Lower lobe of right lung (tissue), 2 donors: ENCODE measurements around the gene PRRT3. TPM values are rescaled to one million over a fixed set of nuclear protein-coding genes. Genes with fewer than 3 reads are reported as not detected.

ENCODE experiments used
- ATAC-seq, 2 donors: fragments of 200-7000 bp; cut with Tn5 transposase; one replicate each; pipeline ENCODE4 v1.9.1; 2020 to 2022; ENCODE audit warnings: mild to moderate bottlenecking in 2 of 2, moderate library complexity in 2 of 2
- DNase-seq: peaks from one replicate; pipeline ENCODE4 v3.0.0-alpha.2; 2020
- H3K27ac ChIP-seq: fragments of 200-600 bp; one replicate; pipeline ENCODE4 v1.8.0; 2022
- H3K27me3 ChIP-seq: fragments of 200-600 bp; one replicate; pipeline ENCODE4 v1.8.0; 2022; ENCODE audit warnings: low read depth
- H3K36me3 ChIP-seq: fragments of 200-600 bp; one replicate; pipeline ENCODE4 v1.8.0; 2022; ENCODE audit warnings: mild to moderate bottlenecking
- H3K4me1 ChIP-seq: fragments of 200-600 bp; one replicate; pipeline ENCODE4 v1.8.0; 2022
- H3K4me3 ChIP-seq: fragments of 200-600 bp; one replicate; pipeline ENCODE4 v1.8.0; 2022; ENCODE audit warnings: mild to moderate bottlenecking
- H3K9me3 ChIP-seq: fragments of 200-600 bp; one replicate; pipeline ENCODE4 v1.8.0; 2022
- intact Hi-C: fragments of 100-400 bp; cut with DNase I; formaldehyde crosslinking; loops from one replicate; pipeline ENCODE4 v1.11.0; 2022
- total RNA-seq: library from RNA; stranded (reverse); fragmentation: NEBNext Ultra II Directional; extraction: Animal tissue kit (Norgen Biotek cat#: 25700); gene quantifications from one replicate; pipeline ENCODE4 v1.2.1, GENCODE V29; 2021
- TF ChIP-seq, protein P1 (sequence below): fragments of 200-600 bp; IDR thresholded peaks from one replicate; pipeline ENCODE4 v1.8.0; 2022; ENCODE audit warnings: antibody characterized with exemption, mild to moderate bottlenecking
- donor health status: DM: no; HTN: yes; CAD: no; lungs with severe emphysema.

The PRRT3 gene
- total RNA-seq, 1 donor from 2014 or later, result 2.1 TPM

DNA sequence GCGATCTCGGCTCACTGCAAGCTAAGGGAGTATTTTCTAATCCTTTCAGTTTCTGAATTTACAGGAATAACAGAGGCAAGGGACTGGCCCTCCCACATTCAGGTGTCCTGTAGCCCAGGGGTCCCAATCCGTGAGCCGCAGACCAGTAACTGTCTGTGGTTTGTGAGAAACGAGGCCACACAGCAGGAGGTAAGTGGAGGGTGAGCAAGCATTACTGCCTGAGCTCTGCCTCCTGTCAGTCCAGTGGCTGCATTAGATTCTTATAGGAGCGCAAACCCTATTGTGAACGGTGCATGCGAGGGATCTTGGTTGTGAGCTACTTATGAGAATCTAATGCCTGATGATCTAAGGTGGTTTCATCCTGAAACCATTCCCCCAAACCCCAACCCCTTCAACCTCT lies 40.3 kb downstream of the PRRT3 start:
- Histone ChIP-seq H3K27ac (no peak overlapping the region), H3K36me3 (no peaks in the 10 kb centered on the region), H3K9me3 (no peaks in the 10 kb centered on the region), H3K4me3 (no peak overlapping the region), H3K4me1 (peaks cover 41% of the 10 kb centered on the region), H3K27me3 (no peaks in the 10 kb centered on the region)
- intact Hi-C loops, result no loop called here
- TF ChIP-seq, protein P1, sequence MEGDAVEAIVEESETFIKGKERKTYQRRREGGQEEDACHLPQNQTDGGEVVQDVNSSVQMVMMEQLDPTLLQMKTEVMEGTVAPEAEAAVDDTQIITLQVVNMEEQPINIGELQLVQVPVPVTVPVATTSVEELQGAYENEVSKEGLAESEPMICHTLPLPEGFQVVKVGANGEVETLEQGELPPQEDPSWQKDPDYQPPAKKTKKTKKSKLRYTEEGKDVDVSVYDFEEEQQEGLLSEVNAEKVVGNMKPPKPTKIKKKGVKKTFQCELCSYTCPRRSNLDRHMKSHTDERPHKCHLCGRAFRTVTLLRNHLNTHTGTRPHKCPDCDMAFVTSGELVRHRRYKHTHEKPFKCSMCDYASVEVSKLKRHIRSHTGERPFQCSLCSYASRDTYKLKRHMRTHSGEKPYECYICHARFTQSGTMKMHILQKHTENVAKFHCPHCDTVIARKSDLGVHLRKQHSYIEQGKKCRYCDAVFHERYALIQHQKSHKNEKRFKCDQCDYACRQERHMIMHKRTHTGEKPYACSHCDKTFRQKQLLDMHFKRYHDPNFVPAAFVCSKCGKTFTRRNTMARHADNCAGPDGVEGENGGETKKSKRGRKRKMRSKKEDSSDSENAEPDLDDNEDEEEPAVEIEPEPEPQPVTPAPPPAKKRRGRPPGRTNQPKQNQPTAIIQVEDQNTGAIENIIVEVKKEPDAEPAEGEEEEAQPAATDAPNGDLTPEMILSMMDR, result no peak
- ATAC-seq (no peak), DNase-seq (no peak)

DNA sequence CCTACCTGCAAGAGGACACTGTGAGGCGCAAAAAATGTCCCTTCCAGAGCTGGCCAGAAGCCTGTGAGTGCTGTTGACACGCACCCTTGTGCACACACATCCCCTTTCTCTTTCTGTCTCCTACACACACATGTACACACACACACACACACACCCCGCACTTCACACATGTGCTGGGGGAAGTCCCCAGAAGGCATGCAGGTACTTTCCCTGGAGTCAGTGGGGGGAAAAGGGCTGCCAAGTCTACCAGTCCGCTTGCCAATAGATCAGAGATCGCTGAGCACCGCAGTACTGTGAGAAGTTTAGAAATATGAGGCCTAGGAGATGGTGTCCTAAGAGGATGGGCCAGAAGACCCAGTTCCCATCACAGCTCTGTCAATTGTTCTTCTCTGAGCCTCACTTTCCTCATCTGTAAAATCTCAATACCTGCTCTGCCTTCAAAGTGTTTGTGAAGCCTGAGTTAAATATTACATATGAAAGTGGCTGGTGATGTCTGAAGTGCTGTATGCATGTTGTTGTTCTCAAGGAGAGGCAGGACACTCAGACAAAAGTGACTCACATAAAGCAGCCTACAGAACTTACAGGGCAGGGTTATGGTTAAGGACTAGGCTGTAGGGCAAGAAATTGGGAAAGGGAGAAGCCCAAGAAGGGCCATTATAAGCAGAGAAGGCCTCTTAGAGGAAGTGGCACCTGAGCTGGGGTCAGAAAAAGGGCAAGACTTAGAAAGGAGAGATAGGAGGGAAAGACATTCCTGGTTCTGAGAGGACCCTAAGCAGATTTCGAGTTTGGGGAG lies 42.8 kb downstream of the PRRT3 start:
- no peaks in the 10 kb centered on the region for H3K27me3 ChIP-seq
- H3K36me3 ChIP-seq, result no peaks in the 10 kb centered on the region
- intact Hi-C loops, result no loop called here
- H3K4me3 ChIP-seq, result no peak overlapping the region
- H3K27ac ChIP-seq, result no peak overlapping the region
- DNase-seq, result no peak
- TF ChIP-seq, protein P1, result no peak
- H3K9me3 ChIP-seq, result no peaks in the 10 kb centered on the region
- H3K4me1 ChIP-seq, result peaks cover 28% of the 10 kb centered on the region
- ATAC-seq, result peak; percentile 86 to 92

DNA sequence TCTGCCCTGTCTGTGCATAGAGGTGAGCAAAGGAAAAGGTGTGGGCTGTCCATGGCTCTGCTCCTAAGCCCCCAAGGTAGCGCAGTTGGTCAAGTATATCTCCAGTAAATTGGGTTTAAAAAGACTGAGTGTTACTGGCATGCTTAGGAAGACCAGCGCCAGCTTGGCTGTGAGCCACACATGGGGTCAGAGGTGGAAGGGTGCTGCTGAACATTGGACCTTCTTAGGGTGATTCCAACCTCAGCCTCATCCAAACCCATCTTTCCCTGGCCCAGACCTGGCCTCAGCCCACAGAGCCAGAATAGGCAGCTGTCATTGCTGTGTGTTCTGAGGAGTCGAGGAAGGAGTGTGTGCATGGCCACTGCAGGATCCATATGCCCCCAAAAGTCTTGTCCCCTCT lies 43.9 kb downstream of the PRRT3 start:
- H3K27ac ChIP-seq, result no peak overlapping the region
- H3K27me3 ChIP-seq, result no peaks in the 10 kb centered on the region
- DNase-seq (no peak), ATAC-seq (no peak)
- TF ChIP-seq, protein P1, result no peak
- intact Hi-C loops, result no loop called here
- no peaks in the 10 kb centered on the region for H3K36me3 ChIP-seq
- no peaks in the 10 kb centered on the region for H3K9me3 ChIP-seq
- H3K4me1 ChIP-seq, result peaks cover 29% of the 10 kb centered on the region
- H3K4me3 ChIP-seq, result no peak overlapping the region

DNA sequence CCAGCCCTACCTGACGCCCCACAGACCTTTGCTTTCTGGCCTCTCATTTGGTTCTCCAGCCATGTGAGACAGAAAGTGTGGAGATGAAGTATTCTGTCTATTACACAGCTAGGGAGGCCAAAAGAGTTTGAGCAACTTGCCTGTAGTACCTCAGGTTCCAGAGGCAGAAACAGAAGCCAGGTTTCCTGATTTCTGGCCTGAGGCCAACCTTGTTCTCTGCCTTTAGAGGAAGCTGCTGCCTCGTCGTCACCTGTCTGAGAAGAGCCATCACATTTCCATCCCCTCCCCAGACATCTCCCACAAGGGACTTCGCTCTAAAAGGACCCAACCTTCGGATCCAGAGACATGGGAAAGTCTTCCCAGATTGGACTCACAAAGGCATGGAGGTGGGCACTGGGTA lies 45.7 kb downstream of the PRRT3 start:
- DNase-seq, result no peak
- Histone ChIP-seq H3K36me3 (no peaks in the 10 kb centered on the region), H3K9me3 (no peaks in the 10 kb centered on the region), H3K4me1 (peaks cover 32% of the 10 kb centered on the region), H3K27ac (no peak overlapping the region), H3K4me3 (no peak overlapping the region), H3K27me3 (no peaks in the 10 kb centered on the region)
- intact Hi-C loops, result no loop called here
- TF ChIP-seq, protein P1, result no peak
- ATAC-seq, result no peak

DNA sequence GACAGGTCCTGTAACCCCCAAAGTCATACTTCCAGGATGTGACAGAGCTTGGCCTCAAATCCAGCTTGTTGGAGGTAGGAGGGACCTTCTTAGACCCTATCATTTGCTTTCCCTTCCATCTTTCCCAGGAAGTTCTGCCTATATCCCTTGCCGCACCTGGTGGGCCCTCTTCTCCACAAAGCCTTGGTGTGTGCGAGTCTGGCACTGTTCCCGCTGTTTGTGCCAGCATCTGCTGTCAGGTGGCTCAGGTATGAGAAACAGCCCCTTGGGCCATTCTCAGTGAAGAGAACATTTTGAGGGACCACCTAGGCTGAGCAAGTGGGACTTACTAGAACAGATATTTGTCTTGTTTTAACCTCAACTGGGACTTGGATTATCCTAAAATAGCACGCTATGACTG lies 48.3 kb downstream of the PRRT3 start:
- DNase-seq (no peak), ATAC-seq (no peak)
- no peaks in the 10 kb centered on the region for H3K27me3 ChIP-seq
- TF ChIP-seq, protein P1, result no peak
- peaks cover 31% of the 10 kb centered on the region for H3K4me1 ChIP-seq
- no peaks in the 10 kb centered on the region for H3K9me3 ChIP-seq
- H3K27ac ChIP-seq, result no peak overlapping the region
- H3K36me3 ChIP-seq, result no peaks in the 10 kb centered on the region
- intact Hi-C loops, result no loop called here
- H3K4me3 ChIP-seq, result peak overlapping the region; percentile 55
